GM23338 (cell line): ENCODE results near the gene HOTAIR. TPM values are rescaled to one million over a fixed set of nuclear protein-coding genes. Genes with fewer than 3 reads are reported as not detected.
A peak's percentile ranks its signal among the peaks of the same experiment; 100 is the strongest.

ENCODE experiments used
- ATAC-seq: fragments of 200-7000 bp; cut with Tn5 transposase; 3 replicates; pipeline ENCODE4 v1.9.1; 2020
- DNase-seq: peaks from one replicate; pipeline ENCODE4 v3.0.0-alpha.2; 2015; ENCODE audit warnings: low spot score
- H2AFZ ChIP-seq: fragments of 200-600 bp; sonication (generic); 2 replicates; pipeline ENCODE4 v1.8.0; 2016; ENCODE audit warnings: antibody characterized with exemption, mild to moderate bottlenecking, moderate library complexity
- H3F3A ChIP-seq: fragments of 200-600 bp; sonication (generic); replicated peaks from 2 replicates; pipeline ENCODE4 v1.8.0; 2017; ENCODE audit warnings: antibody characterized with exemption, mixed run types, low read depth
- H3K27ac ChIP-seq: fragments of 200-600 bp; sonication (generic); 2 replicates; pipeline ENCODE4 v1.6.1; 2016; ENCODE audit warnings: low read depth
- H3K27me3 ChIP-seq: fragments of 200-600 bp; sonication (generic); 2 replicates; pipeline ENCODE4 v1.8.0; 2016; ENCODE audit warnings: mild to moderate bottlenecking, mixed run types, moderate library complexity; ENCODE audit not compliant: insufficient read depth
- H3K36me3 ChIP-seq: fragments of 200-600 bp; sonication (generic); 2 replicates; pipeline ENCODE4 v1.8.0; 2016; ENCODE audit warnings: mild to moderate bottlenecking; ENCODE audit not compliant: insufficient read depth
- H3K4me1 ChIP-seq: fragments of 200-600 bp; sonication (generic); 2 replicates; pipeline ENCODE4 v1.8.0; 2016; ENCODE audit warnings: mild to moderate bottlenecking, moderate library complexity; ENCODE audit not compliant: insufficient read depth
- H3K4me2 ChIP-seq: fragments of 200-600 bp; sonication (generic); 2 replicates; pipeline ENCODE4 v1.7.1; 2017; ENCODE audit warnings: mixed run types
- H3K4me3 ChIP-seq: fragments of 200-600 bp; sonication (generic); 2 replicates; pipeline ENCODE4 v1.6.1; 2016; ENCODE audit warnings: mixed run types
- H3K79me2 ChIP-seq: fragments of 200-600 bp; sonication (generic); replicated peaks from 2 replicates; pipeline ENCODE4 v1.8.0; 2017; ENCODE audit warnings: mild to moderate bottlenecking; ENCODE audit not compliant: insufficient read depth
- H3K9me2 ChIP-seq: fragments of 200-600 bp; sonication (generic); 2 replicates; pipeline ENCODE4 v1.8.0; 2017; ENCODE audit not compliant: insufficient read depth
- H4K20me1 ChIP-seq: fragments of 200-600 bp; sonication (generic); replicated peaks from 2 replicates; pipeline ENCODE4 v1.8.0; 2017; ENCODE audit warnings: mild to moderate bottlenecking; ENCODE audit not compliant: insufficient read depth
- H3K27ac Mint-ChIP-seq: 2 replicates; pipeline ENCODE4 v1.8.0; 2020; ENCODE audit warnings: inconsistent platforms, mild to moderate bottlenecking, moderate library complexity, mixed read lengths
- H3K27me3 Mint-ChIP-seq: 3 replicates; pipeline ENCODE4 v1.8.0; 2022; ENCODE audit warnings: low read depth, mild to moderate bottlenecking, moderate library complexity, mixed read lengths, inconsistent platforms; ENCODE audit not compliant: insufficient read depth, poor library complexity
- H3K36me3 Mint-ChIP-seq: 3 replicates; pipeline ENCODE4 v1.8.0; 2021; ENCODE audit warnings: low read depth, mild to moderate bottlenecking, inconsistent platforms, moderate library complexity, mixed read lengths
- H3K4me1 Mint-ChIP-seq: 3 replicates; pipeline ENCODE4 v1.8.0; 2020; ENCODE audit warnings: mild to moderate bottlenecking, inconsistent platforms, mixed read lengths
- H3K4me3 Mint-ChIP-seq: 3 replicates; pipeline ENCODE4 v1.8.0; 2021; ENCODE audit warnings: moderate library complexity, mild to moderate bottlenecking, inconsistent platforms, mixed read lengths
- H3K9me3 Mint-ChIP-seq: 3 replicates; pipeline ENCODE4 v1.8.0; 2020; ENCODE audit warnings: moderate library complexity, mild to moderate bottlenecking, inconsistent platforms, mixed read lengths
- CREB1 ChIP-seq: fragments of 250-450 bp; sonication (Bioruptor Pico); IDR thresholded peaks from 2 replicates; pipeline ENCODE4 v1.5.0; 2020; ENCODE audit warnings: low read depth, mild to moderate bottlenecking, moderate library complexity
- CTCF ChIP-seq, 2 experiments: fragments of 200-600 bp in 1 of 2; sonication (generic) in 1 of 2; conservative IDR thresholded peaks; 2 replicates each; pipeline versions ENCODE4 v1.5.1 to v1.6.1; 2016 to 2017; ENCODE audit warnings: antibody characterized with exemption in 2 of 2, low read depth in 2 of 2, mild to moderate bottlenecking in 2 of 2, moderate library complexity in 1 of 2
- ETS1 ChIP-seq: IDR thresholded peaks from 2 replicates; pipeline ENCODE4 v1.6.1; 2016; ENCODE audit warnings: antibody characterized with exemption
- EZH2 ChIP-seq: fragments of 200-600 bp; sonication (generic); IDR thresholded peaks from one replicate; pipeline ENCODE4 v1.8.0; 2017; ENCODE audit warnings: antibody characterized with exemption, mild to moderate bottlenecking, low read depth; ENCODE audit not compliant: unreplicated experiment
- EZH2phosphoT487 ChIP-seq: fragments of 200-600 bp; sonication (generic); IDR thresholded peaks from one replicate; pipeline ENCODE4 v1.8.1; 2018; ENCODE audit warnings: antibody characterized with exemption; ENCODE audit not compliant: unreplicated experiment
- JUNB ChIP-seq: IDR thresholded peaks from one replicate; pipeline ENCODE4 v1.6.1; 2016; ENCODE audit warnings: antibody characterized with exemption; ENCODE audit not compliant: unreplicated experiment
- NANOG ChIP-seq: IDR thresholded peaks from 2 replicates; pipeline ENCODE4 v1.6.1; 2016; ENCODE audit warnings: antibody characterized with exemption, borderline replicate concordance
- POLR2AphosphoS5 ChIP-seq: IDR thresholded peaks from 2 replicates; pipeline ENCODE4 v1.6.1; 2016; ENCODE audit warnings: antibody characterized with exemption, low read depth
- STAT1 ChIP-seq: IDR thresholded peaks from one replicate; pipeline ENCODE4 v1.6.1; 2016; ENCODE audit warnings: antibody characterized with exemption; ENCODE audit not compliant: unreplicated experiment
- ZNF114 ChIP-seq: fragments of 250-450 bp; sonication (Bioruptor Pico); IDR thresholded peaks from 2 replicates; pipeline ENCODE4 v1.5.0; 2020; ENCODE audit warnings: mild to moderate bottlenecking, moderate library complexity
- ZNF331 ChIP-seq: fragments of 250-450 bp; sonication (Bioruptor Pico); IDR thresholded peaks from 2 replicates; pipeline ENCODE4 v1.5.0; 2020; ENCODE audit warnings: low read depth, mild to moderate bottlenecking, moderate library complexity
- ZNF462 ChIP-seq: fragments of 250-450 bp; sonication (Bioruptor Pico); IDR thresholded peaks from 2 replicates; pipeline ENCODE4 v1.5.0; 2020; ENCODE audit warnings: mild to moderate bottlenecking, moderate library complexity
- polyA plus RNA-seq: library from polyadenylated mRNA; unstranded; fragments of >200 nt; fragmentation: Nextera tagmentation; extraction: Ambion mirVana; gene quantifications from 2 replicates; pipeline ENCODE4 v1.2.1, GENCODE V29; 2016
- total RNA-seq: library from RNA; depleted of rRNA; stranded (reverse); fragments of >200 nt; shearing (Covaris generic); gene quantifications from 2 replicates; pipeline ENCODE4 v1.2.3, GENCODE V29; 2014

HOTAIR gene
- total and polyA plus RNA-seq, 2 experiments from 2014 or later: not detected

- Histone ChIP-seq H3K27me3 (peaks cover 100% of the 10 kb centered on the region), H3K4me2 (peak overlapping the region; percentile 55), H2AFZ (no peak overlapping the region), H4K20me1 (peaks cover 80% of the 10 kb centered on the region), H3F3A (peaks cover 53% of the 10 kb centered on the region), H3K36me3 (no peaks in the 10 kb centered on the region), H3K79me2 (no peaks in the 10 kb centered on the region), H3K27ac (no peak overlapping the region), H3K4me1 (peaks cover 15% of the 10 kb centered on the region), H3K9me2 (no peaks in the 10 kb centered on the region), H3K4me3 (peak overlapping the region; percentile 26)
- Mint-ChIP-seq H3K27ac (no peak overlapping the region), H3K27me3 (peaks cover 100% of the 10 kb centered on the region), H3K36me3 (no peaks in the 10 kb centered on the region; the same call in 2 of the 3 replicates), H3K4me3 (peak overlapping the region; percentile 43; the same call in 1 of the 3 replicates), H3K9me3 (no peaks in the 10 kb centered on the region; the same call in 1 of the 3 replicates), H3K4me1 (peaks cover 15% of the 10 kb centered on the region)
- ATAC-seq (peak; percentile 12), DNase-seq (no peak)
- TF ChIP-seq EZH2phosphoT487 (peak; percentile 95), ZNF462 (CRISPR knock-in tag) (no peak), EZH2 (peak; percentile 99)
These were observed 8.2 kb downstream of the HOTAIR start for GRCh38 chr12:53966385-53967133.

- Histone ChIP-seq H3K4me3 (peak overlapping the region; percentile 26), H2AFZ (no peak overlapping the region), H3F3A (peaks cover 53% of the 10 kb centered on the region), H4K20me1 (peaks cover 76% of the 10 kb centered on the region), H3K4me2 (peak overlapping the region; percentile 74), H3K27me3 (peaks cover 100% of the 10 kb centered on the region), H3K79me2 (no peaks in the 10 kb centered on the region), H3K36me3 (no peaks in the 10 kb centered on the region), H3K4me1 (peaks cover 15% of the 10 kb centered on the region), H3K9me2 (no peaks in the 10 kb centered on the region), H3K27ac (no peak overlapping the region)
- peaks cover 100% of the 10 kb centered on the region for H3K27me3 Mint-ChIP-seq
- H3K36me3 Mint-ChIP-seq: no peaks in the 10 kb centered on the region; the same call in 2 of the 3 replicates
- peak; percentile 50 for ATAC-seq
- H3K4me1 Mint-ChIP-seq: peaks cover 15% of the 10 kb centered on the region
- peak; percentile 90 for DNase-seq
- H3K4me3 Mint-ChIP-seq: peak overlapping the region; percentile 43; the same call in 2 of the 3 replicates
- no peaks in the 10 kb centered on the region; the same call in 1 of the 3 replicates for H3K9me3 Mint-ChIP-seq
- H3K27ac Mint-ChIP-seq: no peak overlapping the region
- no peak for TF ChIP-seq POLR2AphosphoS5
- no peak for TF ChIP-seq STAT1
- TF ChIP-seq CTCF (conservative IDR thresholded peaks at IDR 0.05; ENCODE audit: low read depth in 2 of 2): no peak
- TF ChIP-seq EZH2: no peak
- no peak for TF ChIP-seq ZNF114 (CRISPR knock-in tag)
- TF ChIP-seq NANOG: no peak
- no peak for TF ChIP-seq JUNB
- no peak for TF ChIP-seq ZNF331 (CRISPR knock-in tag)
- TF ChIP-seq CREB1: no peak
- TF ChIP-seq ETS1: no peak
These were observed 8.7 kb downstream of the HOTAIR start for GRCh38 chr12:53966085-53966384.
